NCI-H1417 treated with DMSO at 0.1 percent for 48 hours (cell line): ENCODE results near the gene TTLL10.

ENCODE experiments used
- DNase-seq: peaks from one replicate; lab custom pipeline; 2025; lab: John Stamatoyannopoulos, UW

Gene TTLL10

DNA sequence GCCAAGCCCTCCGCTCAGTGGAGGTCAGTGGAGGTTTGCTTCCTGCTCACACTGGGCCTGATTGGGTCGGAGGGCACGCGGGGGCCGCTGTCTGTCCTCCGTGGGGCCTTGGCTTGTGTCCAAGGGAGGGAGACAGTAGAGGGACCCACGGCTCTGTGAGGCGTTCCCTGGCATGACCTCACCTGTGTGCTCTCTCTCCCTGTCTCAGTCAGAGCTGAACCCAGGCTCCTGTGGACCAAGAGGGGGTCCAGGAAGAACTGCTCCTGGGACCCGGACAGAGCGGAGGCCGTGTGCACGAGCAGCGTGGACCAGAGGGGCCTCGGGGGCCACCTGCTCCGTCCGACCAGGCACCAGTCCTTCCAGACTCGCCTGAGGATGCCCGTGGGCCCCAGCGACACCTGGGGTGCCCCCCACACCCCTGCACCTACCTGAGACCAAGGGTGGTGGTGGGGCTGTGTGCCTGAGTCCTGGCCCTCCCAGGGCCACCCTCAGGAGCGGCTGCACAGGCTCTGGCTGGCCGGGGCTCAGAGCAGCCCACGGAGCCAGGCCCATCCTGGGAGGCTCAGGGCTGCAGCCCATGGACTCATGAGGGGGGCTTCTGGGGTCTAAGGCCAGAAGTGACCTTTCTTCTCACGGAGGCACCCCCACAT lies 13.3 kb upstream of the TTLL10 start:
- no peak for DNase-seq

DNA sequence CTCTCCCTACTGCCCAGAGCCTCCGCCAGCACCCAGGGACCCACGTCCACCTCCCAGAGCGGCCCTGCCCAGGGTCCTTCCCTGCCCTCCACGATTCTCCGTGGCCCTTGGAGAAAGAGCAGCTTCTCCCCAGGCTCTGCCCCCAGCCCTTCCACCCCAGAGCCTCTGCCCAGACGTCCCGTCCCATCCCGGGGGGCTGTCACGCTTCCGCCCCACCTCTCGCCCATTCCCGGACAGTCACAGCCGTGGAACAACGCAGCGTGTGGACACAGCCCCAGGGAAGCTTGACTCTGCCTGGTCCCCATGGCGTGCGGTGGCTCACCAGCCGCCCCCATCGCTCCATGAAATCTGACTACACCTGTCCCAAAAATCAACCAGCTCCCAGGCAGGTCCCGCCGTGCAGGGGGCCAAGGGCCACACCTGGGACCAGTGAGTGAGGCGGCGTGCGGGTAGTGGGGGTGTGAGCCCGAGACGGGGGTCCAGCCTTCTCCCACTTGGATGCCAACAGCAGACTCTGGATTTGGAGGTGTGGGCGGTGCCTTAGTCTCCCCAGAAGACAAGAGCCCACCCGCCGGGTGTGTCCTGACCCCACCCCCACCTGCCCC lies 12.5 kb upstream of the TTLL10 start:
- no peak for DNase-seq

DNA sequence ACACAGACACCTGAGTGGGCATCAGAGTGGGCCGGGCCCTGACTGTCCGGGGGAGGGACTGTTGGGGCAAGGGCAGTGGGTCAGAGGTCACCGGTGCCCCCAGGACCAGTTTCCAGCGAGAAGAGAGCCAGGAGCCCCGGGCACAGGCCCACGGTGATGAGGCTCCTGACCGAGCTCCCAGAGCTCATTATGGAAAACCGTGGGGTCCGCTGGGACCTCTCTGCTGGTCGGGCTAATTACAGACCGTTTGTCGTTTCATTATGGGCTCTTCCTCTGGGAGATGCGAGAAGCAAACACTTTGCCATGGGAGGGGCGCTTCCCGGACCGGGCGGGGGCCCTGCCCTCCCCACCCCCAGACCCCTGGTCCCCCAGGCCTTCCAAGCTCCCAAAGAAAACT lies 12.0 kb upstream of the TTLL10 start:
- no peak for DNase-seq

DNA sequence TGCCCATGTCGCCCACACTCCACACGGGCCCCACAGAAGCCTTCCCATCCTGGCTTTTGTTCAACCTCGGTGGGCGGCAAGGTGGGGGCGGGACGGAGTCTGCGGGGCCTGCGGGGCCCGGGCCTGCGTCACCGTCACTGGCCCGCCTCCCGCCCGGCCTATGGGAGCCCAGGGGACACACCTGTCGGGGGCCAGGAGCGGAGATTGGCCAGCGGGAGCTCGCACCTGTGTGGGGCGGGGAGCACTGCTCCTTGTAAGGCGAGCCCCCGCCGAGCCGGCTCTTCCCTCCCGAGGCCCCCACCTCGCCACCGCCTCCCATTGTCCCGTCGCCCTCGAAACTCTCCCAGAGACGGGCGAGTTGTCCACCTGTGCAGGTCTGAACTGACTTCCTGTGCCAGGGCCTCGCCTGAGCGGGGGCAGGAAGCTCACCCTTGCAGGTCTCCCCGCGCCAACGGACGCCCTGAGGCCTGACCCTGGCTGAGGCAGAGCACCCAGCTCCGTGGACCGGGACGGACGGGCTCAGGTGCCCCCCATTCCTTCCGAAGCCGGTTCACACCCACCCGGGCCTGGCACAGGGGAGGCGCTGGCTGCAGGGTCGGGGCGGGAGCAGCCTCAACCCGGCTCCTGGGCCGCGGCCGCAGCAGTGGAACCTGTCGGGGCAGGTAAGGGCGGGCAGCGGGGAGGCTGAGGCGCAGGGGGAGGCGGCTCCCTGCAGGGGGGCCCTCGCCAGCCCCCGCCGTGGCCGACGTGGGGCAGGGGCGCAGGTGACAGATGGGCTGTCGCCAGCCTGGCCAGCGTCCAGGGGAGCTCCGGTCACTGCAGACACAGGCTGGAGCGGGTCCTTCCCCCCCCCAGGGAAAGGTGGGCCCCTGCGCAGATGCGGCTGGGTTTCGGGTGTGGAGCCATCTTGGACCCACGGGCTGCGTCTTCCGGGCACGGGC lies 10.8 kb upstream of the TTLL10 start:
- DNase-seq, result peak; percentile 73

DNA sequence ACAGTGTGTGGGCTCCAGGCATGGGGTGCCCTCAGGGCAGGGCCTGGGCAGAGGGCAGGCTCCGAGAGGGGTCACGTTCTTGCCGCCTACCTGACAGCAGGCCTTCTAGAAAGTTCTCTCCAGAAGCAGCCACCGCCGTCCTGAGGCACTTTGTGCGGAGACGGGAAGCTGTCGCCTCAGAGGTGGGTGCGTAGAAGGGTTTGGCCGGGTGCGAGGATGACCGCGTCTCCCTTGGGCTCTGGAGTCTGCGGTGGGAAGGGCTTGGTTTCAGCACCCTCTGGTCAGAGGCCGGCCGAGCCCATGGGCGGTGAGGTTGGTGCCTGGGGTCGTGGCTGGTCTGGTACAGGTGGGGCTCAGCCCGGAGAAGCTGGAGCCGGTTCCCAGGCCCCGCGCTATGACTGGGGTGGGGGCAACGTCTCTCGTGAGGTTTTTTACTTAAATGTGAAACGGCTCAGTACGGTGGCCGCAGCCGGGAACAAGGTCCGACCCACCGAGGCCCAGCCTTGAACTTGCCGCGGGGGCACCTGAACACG lies 10.1 kb upstream of the TTLL10 start:
- no peak for DNase-seq

DNA sequence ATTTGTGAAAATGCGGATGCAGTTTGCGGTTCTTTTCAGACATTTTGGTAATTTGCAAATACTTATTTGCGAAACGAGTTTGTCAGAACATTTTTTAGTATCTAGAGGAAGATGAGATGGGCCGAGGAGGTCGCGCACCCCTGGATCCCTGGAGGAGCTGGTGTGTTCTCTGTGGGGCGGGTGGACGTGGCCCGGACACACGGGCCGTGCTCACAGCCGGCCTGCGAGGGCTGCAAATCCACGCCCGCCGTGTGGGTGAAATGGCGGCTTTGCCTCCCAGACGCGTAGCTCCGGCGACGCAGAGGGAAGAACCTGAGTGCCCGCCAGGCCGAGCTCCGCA lies 9.3 kb upstream of the TTLL10 start:
- no peak for DNase-seq

DNA sequence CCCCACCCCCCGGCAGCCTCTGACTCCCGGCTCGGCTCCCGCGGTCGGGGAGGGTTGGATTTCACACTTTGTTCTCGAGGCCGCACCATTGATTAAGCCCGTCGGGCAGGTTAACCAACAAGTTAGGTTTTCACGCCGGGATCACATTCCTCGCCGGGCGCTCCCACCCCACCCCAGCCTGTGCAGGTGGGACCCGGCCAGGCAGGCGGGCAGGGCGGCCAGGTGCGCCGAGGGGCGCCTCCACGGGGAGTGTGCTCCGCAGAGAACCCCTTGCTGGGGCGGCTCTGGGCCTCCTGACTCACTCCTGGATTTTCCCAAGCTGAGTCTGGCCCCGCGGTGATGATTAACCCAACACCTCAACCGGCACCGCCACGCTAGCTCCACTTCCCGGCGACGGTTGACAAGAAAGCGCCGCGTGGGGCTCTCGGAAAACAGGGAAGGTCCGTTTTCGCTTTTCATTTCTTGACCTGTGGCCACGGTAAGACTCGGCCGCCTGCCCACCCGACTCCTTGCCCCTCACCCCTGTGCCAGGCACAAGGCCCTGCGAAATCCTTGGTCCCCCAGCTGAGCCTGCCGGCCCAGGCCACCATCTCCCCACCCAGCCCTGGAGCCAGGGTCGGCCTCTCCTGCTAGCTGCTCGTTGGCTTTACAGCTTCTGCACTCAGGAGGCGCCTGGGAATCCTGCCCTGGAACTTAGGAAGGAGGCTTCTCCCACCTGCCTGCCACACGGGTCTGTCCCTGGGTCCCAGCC lies 8.8 kb upstream of the TTLL10 start:
- DNase-seq, result no peak

DNA sequence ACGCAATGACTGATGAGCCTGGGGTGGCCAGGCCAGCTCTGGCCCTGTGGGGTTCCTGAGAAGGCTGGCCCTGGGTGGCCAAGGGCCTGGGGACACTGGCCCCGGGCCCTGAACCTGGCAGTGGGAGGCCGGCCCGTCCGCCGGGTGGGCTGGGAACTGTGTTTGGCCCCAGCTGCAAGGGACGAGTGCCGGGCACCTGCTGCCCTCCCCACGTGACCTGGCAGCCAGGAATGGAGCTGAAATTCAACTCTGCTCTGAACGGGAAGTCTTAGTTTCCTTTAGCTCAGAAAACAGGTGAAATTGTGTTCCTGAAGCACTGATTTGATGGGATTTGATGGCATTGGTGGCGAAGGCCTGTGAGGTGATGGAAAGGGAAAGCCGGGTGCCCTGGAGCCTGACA lies 8.2 kb upstream of the TTLL10 start:
- no peak for DNase-seq

DNA sequence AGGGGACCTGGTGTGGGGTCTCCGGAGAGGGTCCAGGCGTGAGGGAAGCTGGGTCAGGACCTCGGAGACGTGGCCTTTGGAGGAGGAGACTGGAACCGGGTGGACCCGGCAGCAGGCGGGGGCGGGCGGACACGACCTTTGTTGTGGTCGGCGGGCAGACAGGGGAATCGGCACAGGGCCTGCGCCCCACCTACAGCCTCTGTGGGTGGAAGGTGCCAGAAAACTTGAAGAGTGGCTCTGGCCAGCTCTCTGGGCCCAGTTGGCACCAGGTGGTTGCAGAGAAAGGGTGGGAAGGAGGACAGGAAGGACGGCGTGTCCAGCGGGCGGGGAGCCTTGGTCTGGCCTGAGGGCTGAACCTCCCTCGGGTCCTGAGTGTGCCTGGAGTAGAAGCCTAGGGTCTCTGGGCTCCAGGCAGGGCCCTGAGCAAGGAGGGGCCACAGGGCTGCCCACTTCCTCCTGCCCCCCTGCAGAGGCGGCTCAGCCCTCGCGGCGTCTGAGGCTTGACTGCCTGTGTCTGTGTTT lies 7.7 kb upstream of the TTLL10 start:
- no peak for DNase-seq

DNA sequence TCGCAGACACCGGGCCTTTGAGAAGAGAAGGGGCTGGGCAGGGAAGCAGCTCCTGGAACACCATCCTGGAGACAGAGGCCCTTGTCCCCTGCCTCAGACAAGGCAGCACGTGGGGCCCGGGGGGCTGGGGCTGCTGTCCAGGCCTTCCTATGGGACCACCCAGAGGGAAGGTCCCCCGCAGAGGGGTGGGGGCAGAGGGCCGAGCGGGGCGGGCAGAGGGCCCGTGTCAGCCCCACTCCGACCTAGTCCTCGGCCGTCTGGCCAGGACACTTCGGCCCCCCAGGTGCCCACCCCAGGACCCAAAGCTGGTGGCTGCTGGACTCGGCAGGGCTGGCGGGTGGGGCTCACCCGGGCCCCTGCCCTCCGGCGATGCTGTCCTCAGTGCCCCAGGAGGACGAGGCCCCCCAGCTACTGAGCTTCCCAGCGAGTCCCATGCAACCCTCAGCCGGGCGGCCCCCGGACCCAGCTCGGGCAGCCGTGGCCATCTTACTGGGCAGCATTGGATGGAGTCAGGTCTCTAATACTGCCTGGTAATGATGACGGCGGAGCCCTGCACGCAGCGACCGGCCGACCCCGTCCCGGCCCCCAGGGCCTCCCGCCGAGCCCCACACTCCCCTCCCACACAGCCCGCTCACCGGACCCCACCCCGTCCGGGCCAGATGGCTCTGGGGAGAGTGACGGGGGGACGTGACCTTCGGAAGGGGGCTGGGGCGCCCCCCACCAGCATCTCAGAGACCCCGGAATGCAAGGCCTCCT lies 6.9 kb upstream of the TTLL10 start:
- no peak for DNase-seq

DNA sequence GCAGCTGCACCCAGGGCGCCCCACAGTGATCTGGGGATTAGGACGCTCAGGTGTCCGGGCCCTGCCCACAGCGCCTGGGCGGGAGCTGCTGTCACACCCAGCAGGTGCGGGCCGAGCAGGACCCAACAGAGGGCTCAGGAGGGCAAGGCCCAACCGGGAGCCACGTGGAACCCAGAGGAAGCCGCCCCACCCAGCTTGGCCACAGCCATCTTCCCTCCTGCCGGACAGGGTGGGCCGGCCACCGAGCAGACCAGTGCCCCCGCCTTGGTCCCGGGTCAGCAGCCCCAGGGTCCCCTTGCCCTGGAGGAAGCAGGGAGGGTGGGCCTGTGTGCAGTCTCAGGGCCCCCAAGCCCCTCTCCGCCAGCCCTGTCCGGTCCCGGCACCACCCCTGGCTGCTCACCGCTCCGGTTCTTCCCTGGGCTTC lies 6.3 kb upstream of the TTLL10 start:
- no peak for DNase-seq

DNA sequence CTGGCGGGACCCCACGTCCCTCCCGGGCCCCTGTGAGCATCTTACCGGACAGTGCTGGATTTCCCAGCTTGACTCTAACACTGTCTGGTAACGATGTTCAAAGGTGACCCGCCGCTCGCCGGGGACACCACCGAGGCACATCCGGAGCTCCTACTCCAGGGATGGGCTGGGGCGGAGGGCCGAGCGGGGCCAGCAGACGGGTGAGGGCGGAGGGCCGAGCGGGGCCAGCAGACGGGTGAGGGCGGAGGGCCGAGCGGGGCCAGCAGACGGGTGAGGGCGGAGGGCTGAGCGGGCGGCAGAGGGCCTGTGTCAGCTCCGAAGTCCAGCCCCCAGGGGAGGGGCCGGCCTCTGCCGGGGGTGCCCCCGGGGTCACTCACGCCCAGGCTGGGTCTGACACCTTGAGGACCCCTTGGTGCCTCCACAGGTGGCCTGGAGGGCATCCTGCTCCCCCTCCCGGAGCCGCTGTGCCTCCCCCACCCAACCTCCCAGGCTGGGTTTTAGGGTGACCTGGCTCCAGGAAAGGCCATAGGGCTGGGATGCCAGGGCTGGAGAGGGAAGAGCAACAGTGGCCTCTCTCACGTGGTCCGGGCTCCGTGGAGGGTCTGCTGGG lies 5.7 kb upstream of the TTLL10 start:
- DNase-seq, result no peak

DNA sequence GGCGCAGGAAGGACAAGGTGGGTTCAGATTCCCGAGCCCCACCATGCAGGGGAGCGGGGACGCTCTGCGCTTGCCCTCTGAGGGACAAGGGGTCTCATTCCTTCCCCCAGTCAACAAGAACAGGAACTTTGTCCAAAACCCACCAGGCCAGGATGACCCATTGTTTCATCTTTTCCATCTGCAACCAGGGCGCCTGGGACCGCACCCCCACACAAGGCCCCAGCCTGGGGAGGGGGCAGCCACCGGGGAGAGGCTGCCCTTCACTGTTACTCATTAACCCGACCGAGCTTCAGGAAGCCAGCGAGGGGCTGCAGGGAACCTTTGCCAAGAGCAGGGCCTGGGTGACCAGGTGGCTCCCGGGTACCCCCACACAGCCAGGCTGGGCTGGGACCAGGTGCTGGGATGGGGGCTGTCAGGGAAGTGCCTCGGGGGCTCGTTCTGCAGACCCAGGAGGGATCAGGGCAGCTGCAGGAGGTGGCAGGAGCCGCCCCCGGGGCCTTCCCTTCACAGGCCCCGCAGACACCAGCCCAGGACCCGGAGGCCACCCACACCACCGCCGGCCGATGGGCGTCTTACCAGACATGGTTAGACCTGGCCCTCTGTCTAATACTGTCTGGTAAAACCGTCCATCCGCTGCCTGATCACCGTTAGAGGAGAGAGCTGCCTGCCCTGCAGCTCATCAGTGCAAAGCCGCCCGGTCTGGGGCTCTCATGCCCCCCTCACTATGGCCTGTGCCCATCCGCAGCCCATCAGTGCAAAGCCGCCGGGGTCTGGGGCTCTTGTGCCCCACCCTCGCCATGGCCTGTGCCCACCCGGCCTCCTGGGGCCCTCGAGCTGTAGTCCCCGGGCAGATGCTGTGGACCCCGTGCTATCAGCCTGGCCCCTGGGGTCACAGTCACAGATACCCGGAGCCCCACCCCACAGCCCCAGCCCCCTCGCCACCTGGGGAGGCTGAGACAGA lies 4.9 kb upstream of the TTLL10 start:
- no peak for DNase-seq

DNA sequence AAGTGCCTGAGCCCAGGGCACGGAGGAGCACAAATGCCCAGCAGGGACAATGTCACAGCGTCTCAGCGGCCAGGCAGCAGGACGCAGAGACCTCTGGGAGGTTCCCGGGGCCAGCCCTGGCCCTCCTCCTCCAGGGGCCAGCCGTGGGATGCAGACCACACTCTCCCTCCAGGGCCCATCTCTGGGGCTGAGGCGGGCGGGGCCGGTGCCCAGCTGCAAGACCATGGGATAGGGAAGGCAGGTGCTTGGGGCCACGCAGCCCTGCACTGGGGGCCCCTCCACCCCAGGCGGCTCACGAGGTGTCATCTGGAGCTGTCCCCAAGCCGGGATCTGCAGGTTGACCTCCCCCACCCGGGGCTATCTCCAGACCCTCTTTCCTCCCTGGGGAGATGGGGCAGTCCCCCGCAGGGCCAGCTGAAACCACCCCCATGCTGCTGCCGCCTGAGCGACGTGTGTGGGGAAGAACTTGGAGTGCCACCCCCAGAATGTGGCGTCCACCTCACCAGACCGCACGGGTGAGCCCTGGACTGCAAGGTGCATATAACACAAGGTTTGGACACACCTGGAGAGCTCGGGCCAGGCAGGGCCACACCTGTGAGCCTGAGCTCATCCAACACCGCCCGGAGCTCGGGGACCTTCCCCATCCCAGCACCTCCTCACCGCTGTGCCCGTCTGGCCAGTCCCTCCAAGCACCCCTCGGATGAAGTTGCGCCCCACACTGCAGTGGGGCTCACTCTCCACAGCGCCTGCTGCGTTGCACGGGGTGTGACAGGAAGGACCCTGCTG lies 4.1 kb upstream of the TTLL10 start:
- DNase-seq, result no peak

DNA sequence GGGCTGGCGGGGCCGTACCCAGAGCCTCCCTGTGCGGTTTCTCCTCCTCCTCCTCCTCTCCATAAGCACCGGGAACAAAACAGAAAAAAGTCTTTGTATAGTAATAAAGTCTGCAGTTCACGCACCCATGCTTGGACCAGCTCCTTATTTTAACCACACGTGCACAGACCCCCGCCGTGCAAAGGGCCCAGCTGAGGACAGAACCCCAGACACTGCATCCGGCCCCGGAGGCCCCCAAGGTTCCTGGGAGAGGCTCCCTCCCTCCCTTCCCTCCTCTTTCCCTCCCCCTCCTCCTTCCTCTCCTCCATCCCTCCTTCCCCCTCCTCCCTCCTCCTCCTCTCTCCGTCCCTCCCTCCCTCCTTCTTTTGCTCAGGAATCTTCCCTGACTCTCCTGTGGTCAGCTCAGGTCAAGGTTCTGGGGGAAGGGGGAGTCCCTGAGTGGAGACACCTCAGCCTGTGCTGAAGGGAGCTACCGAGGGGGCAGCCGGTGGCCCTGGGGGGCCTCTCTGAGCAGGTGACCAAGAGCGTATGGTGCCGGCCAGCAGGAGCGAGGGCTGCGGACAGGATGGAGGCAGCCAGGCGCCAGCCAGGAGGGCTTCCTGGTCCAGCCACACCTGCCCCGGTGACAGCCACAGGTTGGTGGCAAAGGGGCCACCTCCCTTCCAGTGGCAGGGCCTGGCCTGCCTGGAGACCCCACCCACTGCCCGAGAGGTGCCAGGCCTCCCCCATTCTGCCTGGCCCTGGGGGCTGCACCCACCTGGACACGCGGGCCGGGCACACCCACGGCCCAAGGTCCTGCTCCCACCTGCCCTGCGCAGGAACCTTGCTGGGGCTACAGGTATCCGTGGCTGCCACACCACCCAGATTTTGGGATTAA lies 3.2 kb upstream of the TTLL10 start:
- DNase-seq, result no peak

DNA sequence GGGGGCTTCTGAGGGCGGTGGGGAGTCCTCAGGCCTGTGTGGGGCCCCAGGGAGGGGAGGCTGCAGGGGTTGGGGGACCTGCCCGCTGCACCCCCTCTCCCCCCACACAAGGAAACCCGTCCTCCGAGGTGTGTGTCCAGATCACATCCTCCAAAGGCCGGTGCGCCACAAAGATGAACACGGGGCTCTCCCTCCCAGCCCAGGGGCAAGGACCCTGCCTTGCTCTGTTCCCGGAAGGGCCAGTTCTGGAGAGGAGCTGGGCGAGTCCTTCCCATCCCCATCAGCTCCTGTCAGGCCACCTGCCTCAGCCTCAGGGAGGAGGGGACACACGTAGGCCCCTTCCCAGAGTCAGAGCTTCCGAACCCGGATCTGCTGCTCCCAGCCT lies 2.5 kb upstream of the TTLL10 start:
- DNase-seq, result no peak

DNA sequence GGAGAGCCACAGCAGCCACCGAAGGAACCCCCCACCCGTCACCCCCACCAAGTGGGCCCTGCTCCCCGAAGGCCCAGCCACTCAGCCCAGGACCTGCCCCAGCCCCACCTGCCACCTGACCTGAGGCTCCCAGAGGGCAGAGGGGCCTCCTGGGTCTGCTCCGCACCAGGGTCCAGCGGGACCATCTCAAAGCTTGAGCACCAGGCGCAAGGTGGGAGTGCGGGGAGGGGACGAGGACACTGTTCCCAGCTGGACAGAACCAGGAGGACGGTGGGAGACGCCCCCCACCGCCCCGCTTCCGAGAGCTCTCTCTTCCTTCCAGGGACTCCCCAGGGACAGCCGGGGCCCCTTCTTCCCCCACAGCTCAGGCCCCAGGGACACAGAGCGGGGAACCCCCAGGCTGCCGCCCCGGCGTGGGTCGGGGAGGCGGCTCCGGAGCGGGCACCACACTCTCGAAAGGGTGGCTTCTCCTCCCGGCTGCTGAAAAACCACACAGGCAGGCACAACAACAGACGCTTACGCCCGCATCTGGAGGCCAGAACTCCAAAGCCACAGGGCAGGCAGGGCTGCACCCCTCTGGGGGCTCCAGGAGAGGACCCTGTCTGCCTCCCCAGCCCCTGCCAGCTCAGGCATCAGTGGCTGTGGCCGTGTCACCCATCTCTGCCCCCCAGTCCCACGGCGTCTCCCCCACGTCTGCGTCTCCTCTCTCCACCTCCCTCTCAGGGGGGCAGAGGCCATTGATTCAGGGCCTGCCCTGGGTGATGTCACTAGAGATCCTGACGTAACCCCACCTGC lies 1.9 kb upstream of the TTLL10 start:
- no peak for DNase-seq
